H54 (cell line): ENCODE results near the gene DNAJB6.
A peak's percentile ranks its signal among the peaks of the same experiment; 100 is the strongest.

Experiments used
- DNase-seq: peaks from one replicate; pipeline ENCODE4 v3.0.0; 2011; ENCODE audit warnings: low spot score, mixed read lengths; ENCODE audit not compliant: insufficient read length
- FAIRE-seq: peaks from 3 replicates; lab custom pipeline; 2011; peaks lifted over from hg19 to GRCh38; lab: Jason Lieb, UNC
- POLR2A ChIP-seq: IDR thresholded peaks from 2 replicates; pipeline ENCODE4 v1.6.1; 2011; ENCODE audit warnings: low read depth, mild to moderate bottlenecking, low read length

The DNAJB6 gene

GRCh38 chr7:157409753-157410727 lies 73.2 kb downstream of the DNAJB6 start:
- no peak for FAIRE-seq
- no peak for TF ChIP-seq POLR2A
- no peak for DNase-seq

GRCh38 chr7:157410831-157411556 lies 74.2 kb downstream of the DNAJB6 start:
- no peak for FAIRE-seq
- no peak for TF ChIP-seq POLR2A

GRCh38 chr7:157411580-157411979 lies 74.8 kb downstream of the DNAJB6 start:
- FAIRE-seq (no peak), DNase-seq (peak; percentile 89)
- no peak for TF ChIP-seq POLR2A

More at GRCh38 chr7:157410831-157411556, 74.2 kb downstream of the DNAJB6 start:
- DNase-seq, result no peak

GRCh38 chr7:157412021-157412443 lies 75.2 kb downstream of the DNAJB6 start:
- TF ChIP-seq POLR2A, result no peak
- FAIRE-seq (no peak), DNase-seq (peak; percentile 95)

- TF ChIP-seq POLR2A, result no peak
- DNase-seq (no peak), FAIRE-seq (no peak)
Observed at GRCh38 chr7:157412491-157413180, 75.8 kb downstream of the DNAJB6 start.

- FAIRE-seq (no peak), DNase-seq (no peak)
- TF ChIP-seq POLR2A, result no peak
Observed at GRCh38 chr7:157413881-157414701, 77.3 kb downstream of the DNAJB6 start.

GRCh38 chr7:157414702-157415096 lies 77.9 kb downstream of the DNAJB6 start:
- FAIRE-seq (no peak), DNase-seq (no peak)
- no peak for TF ChIP-seq POLR2A

GRCh38 chr7:157415486-157415885 lies 78.7 kb downstream of the DNAJB6 start:
- DNase-seq (no peak), FAIRE-seq (no peak)
- TF ChIP-seq POLR2A, result no peak

- DNase-seq (no peak), FAIRE-seq (no peak)
- no peak for TF ChIP-seq POLR2A
Observed at GRCh38 chr7:157416011-157416410, 79.2 kb downstream of the DNAJB6 start.

- TF ChIP-seq POLR2A, result no peak
- no peak for FAIRE-seq
- DNase-seq, result no peak
Observed at GRCh38 chr7:157418204-157419034, 81.6 kb downstream of the DNAJB6 start.

- DNase-seq (no peak), FAIRE-seq (no peak)
- no peak for TF ChIP-seq POLR2A
Observed at GRCh38 chr7:157419035-157419293, 82.2 kb downstream of the DNAJB6 start.

GRCh38 chr7:157422279-157422678 lies 85.5 kb downstream of the DNAJB6 start:
- DNase-seq, result no peak
- FAIRE-seq, result no peak
- TF ChIP-seq POLR2A, result no peak
